GM12874 (cell line): ENCODE results near the gene LUC7L.

ENCODE experiments used
- TF ChIP-seq, protein P1 (sequence below): IDR thresholded peaks from 2 replicates; pipeline ENCODE4 v1.5.1; 2011; ENCODE audit warnings: low read depth, mild to moderate bottlenecking, control low read depth, low read length, moderate library complexity; ENCODE audit not compliant: insufficient read depth

Gene LUC7L

DNA sequence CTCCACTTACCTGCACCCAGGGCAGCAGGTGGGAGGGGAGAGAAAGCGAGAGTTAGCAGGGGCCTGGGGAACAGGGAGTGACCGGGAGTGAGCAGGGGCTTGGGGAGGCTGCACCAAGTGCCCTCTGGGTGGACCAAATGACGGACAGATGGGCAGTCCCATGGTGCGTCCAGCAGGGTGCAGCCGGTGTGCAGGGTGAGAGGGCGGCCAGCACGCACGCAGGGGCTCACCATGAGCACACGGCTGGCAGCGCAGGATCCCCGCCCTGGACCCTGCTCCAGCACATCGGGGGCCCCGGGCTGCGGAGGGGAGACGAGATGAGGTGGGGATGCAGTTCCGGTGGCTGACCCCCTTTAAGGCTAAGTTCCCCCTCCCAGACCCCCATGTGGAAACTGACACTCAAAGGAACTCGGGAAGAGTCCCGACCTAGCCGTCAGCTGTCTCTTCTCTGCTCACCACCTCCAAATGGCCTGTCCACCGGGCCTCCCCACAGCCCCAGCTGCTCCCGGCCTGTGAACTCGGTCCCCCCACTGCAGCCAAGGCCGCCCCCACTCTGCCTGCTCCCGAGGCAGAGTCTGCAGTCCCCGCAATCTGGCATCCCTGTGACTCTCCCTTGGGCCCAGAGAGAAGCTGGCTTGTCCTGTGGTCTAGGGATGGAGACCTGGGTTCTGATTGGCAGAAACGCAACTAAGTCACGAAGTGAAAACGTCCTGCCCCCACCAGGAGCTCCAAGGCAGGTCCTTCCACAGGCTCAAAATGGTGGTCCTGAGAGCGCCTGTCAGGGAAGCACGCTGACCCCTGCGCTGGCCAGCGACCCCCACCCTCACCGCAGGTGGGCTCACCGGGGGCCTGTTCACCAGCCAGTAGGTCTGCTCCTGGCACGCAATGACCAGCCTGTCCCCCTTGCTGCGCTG is 43.6 kb upstream of the LUC7L start:
- TF ChIP-seq, protein P1, sequence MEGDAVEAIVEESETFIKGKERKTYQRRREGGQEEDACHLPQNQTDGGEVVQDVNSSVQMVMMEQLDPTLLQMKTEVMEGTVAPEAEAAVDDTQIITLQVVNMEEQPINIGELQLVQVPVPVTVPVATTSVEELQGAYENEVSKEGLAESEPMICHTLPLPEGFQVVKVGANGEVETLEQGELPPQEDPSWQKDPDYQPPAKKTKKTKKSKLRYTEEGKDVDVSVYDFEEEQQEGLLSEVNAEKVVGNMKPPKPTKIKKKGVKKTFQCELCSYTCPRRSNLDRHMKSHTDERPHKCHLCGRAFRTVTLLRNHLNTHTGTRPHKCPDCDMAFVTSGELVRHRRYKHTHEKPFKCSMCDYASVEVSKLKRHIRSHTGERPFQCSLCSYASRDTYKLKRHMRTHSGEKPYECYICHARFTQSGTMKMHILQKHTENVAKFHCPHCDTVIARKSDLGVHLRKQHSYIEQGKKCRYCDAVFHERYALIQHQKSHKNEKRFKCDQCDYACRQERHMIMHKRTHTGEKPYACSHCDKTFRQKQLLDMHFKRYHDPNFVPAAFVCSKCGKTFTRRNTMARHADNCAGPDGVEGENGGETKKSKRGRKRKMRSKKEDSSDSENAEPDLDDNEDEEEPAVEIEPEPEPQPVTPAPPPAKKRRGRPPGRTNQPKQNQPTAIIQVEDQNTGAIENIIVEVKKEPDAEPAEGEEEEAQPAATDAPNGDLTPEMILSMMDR = no peak

DNA sequence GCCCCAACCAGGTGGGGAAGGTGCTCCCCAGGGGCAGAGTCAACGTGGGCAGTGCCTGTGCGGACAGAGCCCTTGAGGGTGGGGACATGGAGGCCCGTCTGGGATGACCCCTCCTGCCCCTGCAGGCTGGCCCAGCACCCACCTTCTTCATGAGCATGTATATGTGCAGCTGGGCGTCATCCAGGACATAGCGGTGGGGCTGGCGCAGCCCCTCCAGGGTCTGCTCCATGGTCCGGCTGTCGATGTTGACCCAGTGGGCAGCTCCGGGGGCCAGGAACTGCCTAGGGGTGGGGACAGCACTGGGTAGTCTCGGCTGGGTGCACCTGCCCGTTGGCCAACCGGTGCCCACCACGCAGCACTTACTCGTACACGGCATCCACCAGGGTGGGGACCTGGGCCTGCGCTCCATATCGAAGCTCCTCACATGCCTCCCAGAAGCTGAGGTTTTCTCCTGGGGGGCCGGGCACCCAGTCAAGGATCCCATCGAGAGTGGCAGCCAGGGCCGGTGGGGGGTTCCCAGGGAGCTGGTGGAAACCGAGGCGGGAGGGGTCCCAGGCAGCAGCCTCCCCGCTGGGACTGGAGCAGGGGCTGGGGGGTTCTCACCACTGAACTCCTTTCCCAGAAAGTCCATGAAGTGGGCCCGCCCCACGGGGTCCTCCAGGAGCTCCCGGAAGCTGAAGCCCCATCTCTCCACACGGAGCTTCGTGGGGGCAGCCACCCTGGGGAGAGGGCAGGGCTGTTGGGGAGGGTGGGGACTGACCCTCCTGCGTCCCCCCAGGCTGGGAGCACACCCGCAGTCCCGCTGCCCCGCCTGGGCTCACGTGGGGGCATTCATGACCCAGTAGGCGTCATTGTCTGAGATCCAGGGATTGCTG is 41.4 kb upstream of the LUC7L start:
- TF ChIP-seq, protein P1 = no peak

DNA sequence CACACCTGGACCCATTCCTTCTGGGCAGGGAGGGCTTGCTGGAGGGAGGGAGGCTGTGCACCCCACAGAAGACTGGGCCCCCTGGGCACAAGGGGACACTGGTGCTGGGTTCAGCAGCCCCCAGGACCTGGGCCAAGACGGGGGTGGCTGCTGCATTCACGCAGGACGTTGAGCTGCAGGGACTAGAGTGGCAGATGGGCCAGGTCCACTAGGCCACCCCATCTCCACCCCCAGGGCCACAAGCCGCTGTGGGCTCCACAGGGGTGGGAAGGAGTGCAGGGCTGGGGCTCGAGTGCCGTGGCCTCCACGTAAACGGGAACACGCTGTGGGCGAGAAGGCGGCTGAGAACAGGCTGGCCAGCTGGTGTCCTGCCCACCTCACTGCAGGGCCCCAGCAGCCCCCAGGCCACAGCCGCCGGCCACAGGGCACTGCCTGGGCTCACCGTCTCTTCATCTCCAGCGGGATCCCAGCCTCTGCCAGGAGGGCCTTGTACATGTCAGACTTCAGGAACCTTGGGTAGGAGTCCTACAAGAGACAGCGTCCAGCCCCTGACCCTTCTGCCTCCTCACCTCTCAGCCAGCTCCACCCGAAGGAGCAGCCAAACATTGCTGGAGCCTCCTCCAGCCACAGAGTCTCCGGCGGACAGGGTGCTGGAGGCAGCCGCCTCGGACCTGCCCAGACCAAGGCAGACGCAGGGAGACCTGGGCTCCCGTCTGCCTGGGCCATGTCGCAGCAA is 40.0 kb upstream of the LUC7L start:
- TF ChIP-seq, protein P1 = no peak

DNA sequence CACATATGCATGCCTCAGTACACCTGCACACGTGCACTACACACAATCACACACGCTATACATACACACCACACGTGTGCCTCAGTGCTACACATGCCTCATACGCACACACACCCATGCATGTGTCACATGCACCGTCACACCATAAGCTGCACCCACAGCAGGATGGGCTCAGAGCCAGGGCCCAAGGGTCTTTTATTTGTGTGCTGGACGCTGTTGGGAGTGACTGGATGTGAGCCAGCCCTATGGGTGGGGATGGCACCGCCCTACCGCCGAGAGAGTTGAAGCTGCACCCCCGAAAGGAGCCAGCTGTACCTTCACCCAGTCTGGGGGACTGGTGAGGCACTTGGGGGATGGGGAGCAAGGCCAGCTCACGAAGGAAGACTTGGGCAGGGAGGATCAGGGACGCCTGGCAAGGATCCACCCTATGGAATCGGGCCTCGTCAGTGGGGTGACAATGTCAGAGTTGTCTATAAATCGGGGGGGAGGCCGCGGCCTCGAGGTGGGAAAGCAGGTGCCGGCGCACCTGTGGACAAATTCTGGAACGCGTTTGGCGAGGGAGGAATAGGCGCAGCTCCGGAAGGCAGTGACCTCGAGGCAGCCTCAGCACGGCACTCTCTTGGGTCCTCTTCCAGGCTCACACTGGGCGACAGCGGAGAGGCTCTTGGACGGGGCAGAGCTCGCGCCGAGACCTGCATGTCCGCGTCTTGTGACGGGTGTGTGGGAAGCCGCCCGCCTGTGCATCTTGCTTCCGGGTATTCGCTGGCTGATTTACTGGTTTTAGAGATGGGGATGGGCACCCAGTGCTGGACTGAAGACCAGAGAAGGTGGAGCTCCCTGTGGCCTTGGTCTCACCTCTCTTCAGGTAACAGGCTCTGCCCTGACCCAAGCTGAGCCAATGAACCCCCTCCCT is 39.1 kb upstream of the LUC7L start:
- TF ChIP-seq, protein P1 = no peak

DNA sequence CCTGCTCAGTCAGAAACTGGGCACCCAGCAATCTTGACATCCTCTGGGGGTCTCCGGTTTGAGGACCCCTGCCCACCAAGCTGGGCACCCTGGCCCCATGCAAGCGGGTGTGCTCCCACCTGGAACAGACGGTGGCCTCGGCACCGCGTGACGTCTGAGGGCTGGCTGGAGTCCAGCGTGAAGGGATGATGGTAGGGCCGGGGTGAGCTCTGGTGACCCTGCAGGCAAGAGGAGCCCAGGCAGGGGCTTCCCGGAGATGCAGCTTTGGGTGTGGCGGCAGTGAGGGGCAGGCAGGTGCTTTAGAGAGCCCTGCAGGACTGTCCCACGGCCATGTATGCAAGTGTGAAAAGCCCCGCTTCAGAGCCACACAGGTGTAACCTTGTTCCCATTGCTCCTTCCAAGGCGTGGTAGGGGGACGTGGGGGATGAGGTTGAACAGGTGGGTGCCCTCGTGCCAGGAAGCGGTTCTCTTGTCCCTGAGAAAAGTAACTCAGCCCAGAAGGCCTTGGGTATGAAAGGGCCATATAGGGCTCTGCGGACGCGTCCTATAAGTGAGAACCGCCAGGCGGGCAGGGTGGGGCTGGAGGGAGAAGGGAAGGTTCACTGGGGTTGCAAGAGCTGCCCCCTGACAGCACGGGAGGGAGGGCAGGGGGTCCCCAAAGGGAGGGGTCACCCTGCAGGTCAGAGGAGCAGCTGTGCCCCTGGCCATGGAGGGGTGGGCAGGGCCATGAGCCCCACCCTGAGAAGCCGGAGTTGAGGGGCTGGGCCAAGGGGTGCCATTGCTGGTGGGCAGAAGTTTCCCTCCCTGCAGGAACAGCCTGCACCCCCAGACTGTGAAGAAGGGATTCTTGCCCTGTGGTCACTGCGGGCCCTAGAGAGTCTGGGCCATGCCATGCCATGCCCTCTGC is 37.3 kb upstream of the LUC7L start:
- TF ChIP-seq, protein P1 = no peak

DNA sequence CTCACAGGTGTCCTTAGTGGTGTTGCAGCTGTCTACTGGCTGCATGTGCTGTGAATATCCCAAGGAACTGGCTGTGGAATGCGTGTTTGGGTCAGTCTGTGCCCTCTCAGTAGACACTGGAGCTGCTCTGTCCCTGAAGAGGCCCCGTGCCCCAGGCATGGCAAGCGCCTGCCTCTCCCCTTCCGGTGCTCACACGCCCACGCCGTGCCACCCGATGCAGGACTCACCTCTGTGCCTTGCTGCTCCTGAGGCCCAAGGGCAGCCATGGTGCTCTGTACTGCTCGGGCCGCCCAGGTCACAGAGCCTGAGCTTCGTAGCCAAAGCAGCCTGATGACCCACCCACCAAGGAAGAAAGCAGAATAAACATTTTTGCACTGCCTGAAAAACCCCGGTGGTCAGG is 36.5 kb upstream of the LUC7L start:
- TF ChIP-seq, protein P1 = no peak
